Spinal cord (tissue), 10 donors: Measurements from ENCODE around the gene ABCB4. TPM values are rescaled to one million over a fixed set of nuclear protein-coding genes. Genes with fewer than 3 reads are reported as not detected.

Experiments
- DNase-seq, 6 donors: peaks; one replicate each; pipeline versions ENCODE4 v3.0.0 to v3.0.0-alpha.2; 2013 to 2015; ENCODE audit warnings: low spot score in 6 of 6, low read depth in 4 of 6
- H3K27ac ChIP-seq: one replicate; pipeline ENCODE4 v1.5.1; 2013; ENCODE audit warnings: low read depth, low read length, control low read depth
- H3K27me3 ChIP-seq: one replicate; pipeline ENCODE4 v1.6.1; 2013; ENCODE audit warnings: low read length; ENCODE audit not compliant: control insufficient read depth, insufficient read depth
- H3K36me3 ChIP-seq: one replicate; pipeline ENCODE4 v1.6.1; 2013; ENCODE audit warnings: low read length; ENCODE audit not compliant: control insufficient read depth, insufficient read depth
- H3K4me1 ChIP-seq: one replicate; pipeline ENCODE4 v1.6.1; 2013; ENCODE audit warnings: low read length; ENCODE audit not compliant: control insufficient read depth, insufficient read depth
- H3K4me3 ChIP-seq: one replicate; pipeline ENCODE4 v1.5.1; 2013; ENCODE audit warnings: low read depth, low read length, control low read depth
- H3K9me3 ChIP-seq: one replicate; pipeline ENCODE4 v1.6.1; 2013; ENCODE audit warnings: low read length; ENCODE audit not compliant: control insufficient read depth, insufficient read depth
- WGBS: methylation state at CpG from one replicate; pipeline ENCODE4 v1.1.5; 2013; ENCODE audit warnings: missing lambda C conversion rate; ENCODE audit not compliant: insufficient coverage; 5-methylcytosine and 5-hydroxymethylcytosine counted together
- polyA plus RNA-seq, 2 donors: library from polyadenylated mRNA; unstranded; fragments of 120-200 nt; gene quantifications; one replicate each; pipeline ENCODE4 v1.2.1, GENCODE V29; 2013; ENCODE audit not compliant: insufficient read length in 2 of 2
- total RNA-seq, 2 donors: library from RNA; depleted of rRNA in 1 of 2; stranded (reverse); fragments of 120-200 nt in 1 of 2; fragments of >200 nt in 1 of 2; gene quantifications; one replicate each; pipeline versions ENCODE4 v1.2.3 to v1.2.4, GENCODE V29; 2013 to 2014
- donor health status: healthy.

The ABCB4 gene
- total and polyA plus RNA-seq, 4 donors = 1.4 to 2.7 (median 1.9) TPM

GRCh38 chr7:87413951-87414793 lies 61.3 kb downstream of the ABCB4 start:
- Histone ChIP-seq H3K36me3 (no peaks in the 10 kb centered on the region), H3K4me3 (no peak overlapping the region), H3K27me3 (no peaks in the 10 kb centered on the region), H3K9me3 (no peaks in the 10 kb centered on the region), H3K4me1 (no peaks in the 10 kb centered on the region), H3K27ac (no peak overlapping the region)
- WGBS = 60% methylated on average over 1 of the region's 4 CpGs
- DNase-seq = peak in 1 of 6 donors; percentile 10

- H3K4me3 ChIP-seq = no peak overlapping the region
- no peaks in the 10 kb centered on the region for H3K9me3 ChIP-seq
- no CpG with 5 or more reads among the region's 1 CpG for WGBS
- no peak for DNase-seq
- no peak overlapping the region for H3K27ac ChIP-seq
- no peaks in the 10 kb centered on the region for H3K4me1 ChIP-seq
- H3K36me3 ChIP-seq = no peaks in the 10 kb centered on the region
- H3K27me3 ChIP-seq = no peaks in the 10 kb centered on the region
Observed at GRCh38 chr7:87413029-87413428, 62.5 kb downstream of the ABCB4 start.

DNA sequence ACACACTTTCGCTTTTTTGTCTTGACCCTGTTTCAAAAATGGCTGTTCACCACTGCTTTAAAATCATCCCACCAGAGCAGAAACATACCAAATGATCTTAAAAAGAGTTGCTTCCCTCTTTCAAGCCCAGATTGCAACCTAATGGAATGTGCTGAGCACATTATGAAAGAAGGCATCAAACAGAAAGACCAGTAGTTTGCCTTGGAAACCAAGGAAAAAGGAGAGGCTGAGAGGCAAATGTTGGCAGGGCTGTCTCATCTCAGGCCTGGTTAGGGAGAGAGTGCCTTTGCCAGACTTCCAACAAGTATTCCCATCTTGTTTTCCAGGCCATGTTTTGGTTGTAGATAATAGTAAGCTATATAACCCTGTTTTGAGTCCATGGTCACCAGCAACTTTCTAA lies 64.3 kb downstream of the ABCB4 start:
- DNase-seq = peak in 1 of 6 donors; percentile 13
- H3K27me3 ChIP-seq = no peaks in the 10 kb centered on the region
- H3K27ac ChIP-seq = no peak overlapping the region
- WGBS = 100% methylated on average over 1 of the region's 1 CpG
- H3K4me1 ChIP-seq = no peaks in the 10 kb centered on the region
- H3K36me3 ChIP-seq = no peaks in the 10 kb centered on the region
- H3K9me3 ChIP-seq = no peaks in the 10 kb centered on the region
- H3K4me3 ChIP-seq = no peak overlapping the region

DNA sequence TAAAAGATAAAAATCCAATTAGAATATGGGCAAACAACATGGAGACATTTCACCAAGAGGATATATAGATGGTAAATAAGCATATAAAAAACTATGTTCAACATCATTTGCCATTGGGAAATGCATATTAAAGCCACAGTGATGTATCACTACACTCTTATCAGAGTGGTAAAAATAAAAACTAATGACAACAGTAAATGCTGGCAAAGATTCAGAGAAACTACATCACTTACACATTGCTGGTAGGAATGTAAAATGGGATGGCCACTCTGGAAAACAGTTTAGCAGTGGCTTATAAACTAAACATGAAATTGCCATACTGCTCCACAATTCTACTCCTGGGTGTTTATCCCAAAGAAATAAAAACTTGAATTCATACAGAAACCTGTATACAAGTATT lies 70.8 kb downstream of the ABCB4 start:
- no peak overlapping the region for H3K4me3 ChIP-seq
- no peaks in the 10 kb centered on the region for H3K27me3 ChIP-seq
- no peak overlapping the region for H3K27ac ChIP-seq
- no peaks in the 10 kb centered on the region for H3K4me1 ChIP-seq
- DNase-seq = no peak
- H3K9me3 ChIP-seq = no peaks in the 10 kb centered on the region
- H3K36me3 ChIP-seq = no peaks in the 10 kb centered on the region

GRCh38 chr7:87398446-87398845 lies 77.0 kb downstream of the ABCB4 start:
- Histone ChIP-seq H3K4me3 (no peak overlapping the region), H3K4me1 (no peaks in the 10 kb centered on the region), H3K36me3 (no peaks in the 10 kb centered on the region), H3K9me3 (no peaks in the 10 kb centered on the region), H3K27ac (no peak overlapping the region), H3K27me3 (no peaks in the 10 kb centered on the region)
- no CpG with 5 or more reads among the region's 2 CpGs for WGBS
- DNase-seq = no peak

GRCh38 chr7:87395442-87396020 lies 79.9 kb downstream of the ABCB4 start:
- Histone ChIP-seq H3K36me3 (no peaks in the 10 kb centered on the region), H3K9me3 (no peaks in the 10 kb centered on the region), H3K4me3 (no peak overlapping the region), H3K4me1 (no peaks in the 10 kb centered on the region), H3K27me3 (no peaks in the 10 kb centered on the region), H3K27ac (no peak overlapping the region)
- DNase-seq = no peak
- 83% methylated on average over 1 of the region's 1 CpG for WGBS

GRCh38 chr7:87391020-87391701 lies 84.3 kb downstream of the ABCB4 start:
- peaks cover 3% of the 10 kb centered on the region for H3K36me3 ChIP-seq
- H3K4me1 ChIP-seq = no peaks in the 10 kb centered on the region
- no peak overlapping the region for H3K27ac ChIP-seq
- DNase-seq = no peak
- 96% methylated on average over 3 of the region's 8 CpGs for WGBS
- no peaks in the 10 kb centered on the region for H3K27me3 ChIP-seq
- no peak overlapping the region for H3K4me3 ChIP-seq
- H3K9me3 ChIP-seq = no peaks in the 10 kb centered on the region

DNA sequence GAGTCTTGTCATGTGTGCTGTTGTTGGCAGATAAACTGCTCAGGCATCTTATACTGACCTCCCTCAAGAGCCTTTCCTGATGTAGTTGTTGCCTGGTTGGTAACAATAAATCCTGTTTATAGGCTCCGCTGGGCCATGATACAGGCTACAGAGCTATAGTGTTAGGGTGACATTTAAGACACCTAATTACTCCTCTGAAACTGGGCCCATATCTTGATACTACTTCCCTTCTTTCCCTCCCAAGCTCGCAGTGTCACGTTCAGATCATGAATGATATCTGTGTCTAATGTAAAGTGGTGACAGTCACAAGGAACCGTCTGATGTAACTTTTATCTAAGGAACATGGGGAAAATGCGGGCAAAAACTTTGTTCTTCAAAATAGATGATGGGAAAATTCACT lies 94.6 kb downstream of the ABCB4 start:
- H3K27me3 ChIP-seq = no peaks in the 10 kb centered on the region
- DNase-seq = peak in 1 of 6 donors; percentile 3
- no CpG with 5 or more reads among the region's 5 CpGs for WGBS
- peaks cover 5% of the 10 kb centered on the region for H3K36me3 ChIP-seq
- no peaks in the 10 kb centered on the region for H3K4me1 ChIP-seq
- H3K9me3 ChIP-seq = no peaks in the 10 kb centered on the region
- no peak overlapping the region for H3K27ac ChIP-seq
- H3K4me3 ChIP-seq = no peak overlapping the region

GRCh38 chr7:87375662-87376435 lies 99.6 kb downstream of the ABCB4 start:
- Histone ChIP-seq H3K27me3 (no peaks in the 10 kb centered on the region), H3K9me3 (no peaks in the 10 kb centered on the region), H3K4me3 (no peak overlapping the region), H3K27ac (no peak overlapping the region), H3K36me3 (no peaks in the 10 kb centered on the region), H3K4me1 (no peaks in the 10 kb centered on the region)
- no peak for DNase-seq
- no CpG with 5 or more reads among the region's 5 CpGs for WGBS
